Skin of body (tissue), 2 donors: ENCODE results near the gene AKAP11. TPM values are rescaled to one million over a fixed set of nuclear protein-coding genes. Genes with fewer than 3 reads are reported as not detected.

Experiments
- DNase-seq: peaks from one replicate; lab custom pipeline; 2025; lab: John Stamatoyannopoulos, UW
- total RNA-seq: library from RNA; depleted of rRNA; stranded (reverse); fragments of >200 nt; gene quantifications from one replicate; pipeline ENCODE4 v1.2.3, GENCODE V29; 2014

The AKAP11 gene
- total RNA-seq, 1 donor from 2014 or later = 28.7 TPM

DNA sequence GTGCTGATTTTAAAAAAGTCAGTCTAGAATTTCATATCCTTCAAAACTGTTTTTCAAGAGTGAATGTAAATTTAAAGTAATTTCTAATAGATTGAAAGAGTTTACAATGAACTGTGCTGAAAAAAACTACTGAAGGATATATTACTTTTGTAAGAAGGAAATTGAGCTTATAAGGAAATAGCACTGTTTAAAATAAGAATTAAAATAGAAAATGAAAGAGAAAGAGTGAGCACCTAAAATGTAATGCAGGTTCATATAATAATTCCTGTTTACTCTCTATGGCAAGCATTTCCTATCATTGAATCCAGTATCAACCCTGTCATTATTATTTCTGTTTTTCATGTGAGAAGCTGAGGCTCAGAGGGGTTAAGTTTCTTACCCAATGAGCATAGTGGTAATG lies 57.3 kb downstream of the AKAP11 start:
- DNase-seq = no peak

DNA sequence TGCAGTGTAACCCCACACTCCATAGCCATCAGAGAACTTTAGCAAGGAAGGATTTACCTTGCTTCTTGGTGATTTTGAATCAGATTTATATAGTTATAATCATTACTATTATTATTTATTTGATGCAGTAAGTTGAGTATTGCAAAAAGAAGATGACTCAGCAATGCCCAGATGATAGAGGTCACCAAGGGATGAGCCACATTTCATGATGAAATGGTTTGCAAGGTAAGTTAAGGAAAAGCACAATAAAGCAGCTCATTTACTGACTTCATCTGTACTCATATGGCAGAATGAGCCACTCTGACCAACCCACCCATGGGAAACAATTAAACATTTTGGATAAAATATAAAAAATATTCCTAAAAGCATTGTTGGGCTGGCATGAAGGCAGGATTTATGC lies 59.1 kb downstream of the AKAP11 start:
- no peak for DNase-seq

DNA sequence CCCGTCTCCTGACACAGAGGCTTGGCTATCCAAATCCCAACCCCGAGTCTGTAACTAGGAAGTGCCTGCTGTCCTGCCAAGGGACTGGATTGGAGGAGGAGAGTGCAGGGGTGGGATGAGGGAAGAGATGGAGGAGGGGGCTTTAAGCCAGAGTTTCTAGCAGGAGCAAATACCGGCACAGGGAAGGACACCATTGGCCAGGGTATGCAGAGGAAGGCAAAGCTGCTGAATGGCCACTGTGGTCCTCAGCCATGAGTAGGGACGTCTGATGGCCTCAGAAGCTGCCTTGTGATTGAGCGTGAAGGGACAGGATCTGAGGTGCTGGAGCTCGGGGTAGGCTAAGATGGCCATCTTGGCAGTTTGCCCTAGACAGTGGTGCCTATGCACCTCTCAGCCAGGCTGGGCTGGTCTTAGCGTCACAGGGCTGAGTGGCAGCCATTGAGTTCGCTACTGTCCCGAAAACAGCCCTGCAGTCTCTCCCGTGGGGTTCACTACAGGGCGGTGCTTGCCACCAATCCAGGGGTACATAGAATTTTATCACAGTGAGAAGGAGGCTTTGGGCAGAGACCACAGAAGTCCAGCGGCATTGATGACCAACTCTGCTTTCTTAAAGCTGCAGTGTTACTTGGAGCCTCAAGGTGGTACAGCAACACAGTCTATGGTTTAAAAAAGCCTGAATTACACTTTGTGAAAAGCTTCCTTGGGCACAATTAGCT lies 61.8 kb downstream of the AKAP11 start:
- DNase-seq = no peak

DNA sequence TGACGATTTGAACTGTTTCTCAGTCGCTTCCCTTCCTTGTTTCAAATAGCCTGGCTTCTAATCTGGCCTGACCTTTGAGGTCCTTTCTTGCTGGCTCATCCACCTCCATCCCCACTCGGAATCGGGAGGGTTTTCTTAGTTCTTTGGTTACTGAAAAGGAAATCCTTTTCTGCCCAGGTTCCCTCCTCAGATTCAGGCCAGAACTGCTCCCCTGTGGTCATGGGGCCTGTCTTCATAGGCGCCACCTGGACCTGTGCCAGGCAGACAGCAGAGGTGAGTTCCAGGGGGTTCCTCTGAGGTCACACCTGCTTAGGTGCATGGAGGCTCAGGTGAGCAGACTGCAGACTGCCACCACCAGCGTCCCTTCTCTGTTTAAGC lies 62.4 kb downstream of the AKAP11 start:
- no peak for DNase-seq

DNA sequence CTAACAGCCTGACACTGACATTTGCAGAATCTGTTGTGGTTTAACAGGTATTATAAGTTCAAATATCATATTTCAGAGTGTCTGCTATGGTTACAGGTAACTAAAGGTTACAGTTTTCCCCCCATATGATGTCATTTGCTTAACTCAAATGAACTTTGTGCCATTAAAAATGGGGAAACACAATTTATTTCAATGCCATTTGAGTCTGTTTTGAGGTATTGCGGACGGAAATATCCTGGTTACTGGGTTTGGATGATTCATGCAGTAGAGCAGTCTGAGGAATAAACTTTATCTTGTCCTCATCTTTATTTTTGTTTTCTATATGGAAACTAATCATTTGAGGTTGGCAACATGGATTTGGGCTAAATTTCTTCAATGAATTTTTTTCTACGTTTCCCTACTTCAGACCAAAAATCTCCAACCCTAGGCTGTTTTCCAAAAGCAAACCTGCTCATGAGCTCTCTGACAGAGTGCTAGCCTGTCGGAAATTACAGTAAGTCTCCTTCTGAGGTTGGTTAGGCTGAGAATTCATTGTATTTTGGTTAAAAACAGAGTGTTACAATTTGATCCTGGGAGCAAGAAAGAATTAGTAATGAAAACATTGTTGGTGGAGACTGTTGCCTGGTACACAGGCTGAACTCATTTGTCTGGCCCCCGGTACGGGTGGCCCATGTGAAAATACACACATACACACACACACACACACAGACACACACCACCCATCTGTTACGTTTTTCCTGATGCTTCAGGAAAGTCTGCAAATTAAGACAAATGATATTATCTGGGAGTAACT lies 66.1 kb downstream of the AKAP11 start:
- DNase-seq = no peak

DNA sequence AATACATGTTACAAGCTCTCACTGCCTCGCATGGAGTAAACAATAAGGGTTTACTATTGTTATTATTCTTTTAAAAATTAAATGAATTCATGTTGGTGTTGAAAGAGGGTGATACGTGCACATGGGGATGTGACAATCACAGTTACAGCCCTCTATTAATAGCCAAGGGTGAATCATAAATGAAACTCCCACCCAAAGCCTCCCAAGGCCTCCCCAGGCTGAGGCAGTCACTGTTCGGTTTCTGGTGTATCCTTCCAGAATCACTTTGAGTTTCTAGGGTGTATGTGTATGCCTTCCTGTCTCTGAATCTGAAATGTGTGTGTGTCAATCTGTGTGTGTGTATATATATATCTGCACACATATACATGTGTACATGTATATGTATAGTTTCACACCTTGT lies 73.4 kb downstream of the AKAP11 start:
- no peak for DNase-seq

DNA sequence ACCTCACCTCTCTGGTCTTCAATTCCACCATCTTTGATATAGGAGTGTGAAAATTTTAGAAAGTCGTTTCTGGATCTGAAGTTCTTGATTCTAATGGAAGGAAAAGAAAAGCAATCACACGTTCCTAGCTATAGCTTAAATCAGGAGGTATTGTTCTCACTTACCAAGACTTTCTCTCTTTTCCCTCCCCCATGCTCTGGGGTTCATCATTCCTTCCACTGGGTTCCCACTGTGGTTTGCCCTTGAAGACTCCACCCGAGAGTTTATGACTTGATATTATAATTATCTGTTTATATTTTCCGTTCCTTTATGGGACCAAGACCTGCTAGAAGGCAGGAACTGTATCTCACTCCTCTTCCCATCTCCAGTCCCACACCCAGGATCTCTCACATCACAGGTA lies 76.6 kb downstream of the AKAP11 start:
- DNase-seq = no peak

DNA sequence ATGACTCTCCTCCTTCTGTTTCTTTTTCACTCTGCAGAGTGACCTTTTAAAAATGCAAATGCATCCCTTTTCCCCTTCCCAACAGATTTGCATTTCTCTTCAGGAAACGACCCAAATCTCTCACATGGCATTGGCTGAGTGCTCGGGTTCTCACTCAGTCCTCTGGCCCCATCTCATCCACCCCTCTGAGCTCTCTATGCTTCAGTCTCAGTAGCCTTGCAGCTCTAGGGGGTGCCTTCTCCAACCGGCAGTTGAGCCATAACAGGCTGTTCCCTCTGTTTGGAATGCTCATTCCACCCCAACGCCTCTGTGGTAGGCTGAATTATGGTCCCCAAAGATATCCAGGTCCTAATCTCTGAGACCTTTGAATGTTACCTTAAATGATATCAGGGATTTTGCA lies 78.2 kb downstream of the AKAP11 start:
- DNase-seq = no peak

DNA sequence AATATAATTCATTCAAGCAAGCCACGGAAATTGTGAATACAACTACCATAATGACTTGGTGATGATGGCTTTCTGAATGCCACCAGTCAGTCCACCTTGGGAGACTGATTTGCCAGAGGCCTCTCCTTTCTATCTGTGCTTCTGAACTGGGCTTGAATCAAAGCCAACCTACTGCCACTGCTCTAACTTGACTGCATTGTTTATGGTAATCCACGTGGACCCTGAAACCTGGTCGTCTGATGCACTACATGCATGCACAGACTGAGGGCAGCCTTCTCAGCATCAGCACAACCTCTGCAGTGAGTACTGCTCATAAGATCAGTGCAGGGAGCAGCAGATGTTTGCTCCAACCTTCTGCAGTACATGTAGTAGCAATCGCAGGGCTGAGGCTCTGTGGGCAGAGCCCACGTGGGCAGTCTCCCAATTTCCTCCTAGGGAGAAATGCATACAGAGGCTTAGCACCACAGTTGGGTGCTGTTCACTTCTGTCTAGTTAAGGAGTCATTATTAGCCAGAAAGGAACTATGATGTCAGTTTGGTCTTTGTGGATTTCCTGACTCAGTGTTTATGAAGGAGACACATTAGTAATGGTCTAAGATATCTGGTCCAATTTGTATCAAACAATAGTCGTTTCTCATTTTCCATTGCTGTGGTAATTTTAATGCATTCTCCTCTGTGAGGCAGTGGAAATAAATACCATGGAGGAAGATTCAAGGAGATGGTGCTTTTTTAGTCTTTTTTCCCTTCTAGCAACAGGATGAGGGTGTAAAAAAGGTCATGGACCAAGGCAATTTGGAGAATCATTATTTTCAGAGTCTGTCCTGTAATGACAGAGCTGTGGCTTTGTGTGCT lies 82.5 kb downstream of the AKAP11 start:
- DNase-seq = no peak

DNA sequence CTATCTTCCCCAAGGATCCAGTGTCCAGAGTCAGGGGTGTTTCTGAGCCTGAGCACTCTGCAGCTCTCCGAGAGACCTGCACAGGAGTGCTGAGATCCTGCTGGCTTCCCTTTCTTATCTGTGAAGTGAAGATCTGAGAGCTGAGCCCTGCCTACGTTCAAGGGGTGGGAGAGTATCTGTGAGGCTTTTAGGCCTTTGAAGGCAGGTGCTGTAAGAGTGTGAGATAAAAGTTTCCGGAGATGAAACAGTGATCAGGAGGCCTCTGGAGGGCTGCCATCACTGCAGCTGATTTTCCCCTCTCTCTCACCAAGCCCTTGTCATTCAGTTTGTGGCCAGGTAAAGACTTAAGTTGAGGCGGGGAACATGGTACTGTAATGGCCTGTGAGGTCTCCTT lies 83.1 kb downstream of the AKAP11 start:
- no peak for DNase-seq

DNA sequence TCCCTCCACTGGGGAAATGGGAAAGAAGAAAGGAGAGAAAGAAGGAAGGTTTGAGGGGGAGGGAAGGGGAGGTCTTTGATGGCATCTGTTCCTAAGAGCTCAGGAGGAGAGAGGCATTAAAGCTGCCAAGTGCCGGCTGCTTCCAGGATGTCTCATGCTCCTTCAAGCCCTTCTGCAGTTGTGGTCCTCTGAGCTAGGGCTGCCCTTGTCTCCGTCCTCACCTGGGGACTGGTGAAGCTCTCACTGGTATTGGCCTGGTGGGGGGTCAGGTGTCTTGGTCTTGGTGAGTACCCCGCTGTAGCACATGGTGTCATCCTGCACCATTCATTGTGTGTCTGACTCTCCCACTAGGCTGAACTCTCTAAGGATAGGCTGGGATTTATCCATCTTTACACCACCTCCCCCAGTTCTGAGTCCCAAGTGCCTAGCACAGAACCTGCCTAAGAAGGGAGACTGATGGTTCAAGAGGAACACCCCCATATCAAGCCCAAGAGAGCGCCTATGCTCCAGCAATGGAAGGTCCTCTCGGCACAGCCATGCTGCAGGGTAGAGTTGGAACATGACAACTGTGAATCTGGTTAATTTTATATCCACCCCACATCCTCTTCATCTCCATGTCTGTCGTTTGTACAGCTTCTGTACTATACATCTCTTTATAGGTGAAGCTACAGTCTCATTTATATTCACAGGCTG lies 83.7 kb downstream of the AKAP11 start:
- DNase-seq = no peak

DNA sequence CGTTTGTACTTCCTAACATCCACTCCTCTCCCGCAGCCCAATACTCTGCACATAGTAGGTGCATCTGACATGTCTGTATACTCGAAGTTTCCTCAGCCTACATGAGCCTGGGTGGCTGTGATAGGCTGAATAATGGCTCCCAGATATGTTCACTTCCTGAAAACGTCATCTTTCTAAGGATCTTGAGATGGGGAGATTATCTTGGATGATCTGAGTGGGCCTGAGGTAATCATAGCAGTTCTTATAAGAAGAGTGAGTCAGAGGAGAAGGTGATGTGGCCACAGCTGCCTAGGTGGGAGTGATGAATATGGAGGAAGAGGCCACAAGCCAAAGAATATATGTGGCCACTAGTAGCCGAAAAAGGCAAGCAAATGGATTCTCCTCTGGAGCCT lies 84.2 kb downstream of the AKAP11 start:
- no peak for DNase-seq

DNA sequence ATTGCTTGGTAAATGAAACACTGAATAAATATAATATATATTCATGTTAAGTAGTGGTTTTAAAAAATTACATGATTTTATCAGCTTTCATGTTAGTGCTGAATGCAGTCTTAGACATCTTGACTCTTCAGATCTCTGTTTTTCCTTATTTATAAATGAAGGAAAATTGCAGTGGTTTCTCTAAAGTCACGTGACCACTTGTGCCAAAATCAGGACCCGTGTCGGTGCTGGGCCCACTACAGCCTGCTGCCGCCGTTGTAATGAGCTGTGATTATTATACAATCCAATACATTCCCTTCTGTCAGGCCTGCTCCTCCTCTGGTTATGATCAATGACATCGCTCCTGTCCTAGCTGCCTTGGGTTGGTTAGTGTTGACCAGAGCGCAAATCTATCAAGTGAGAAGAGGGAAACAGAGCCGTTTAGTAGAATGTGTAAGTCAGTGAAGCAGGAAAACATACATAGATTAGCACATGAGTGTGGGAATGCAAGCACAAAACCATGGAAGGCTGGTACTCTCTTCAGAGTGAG lies 88.2 kb downstream of the AKAP11 start:
- no peak for DNase-seq

DNA sequence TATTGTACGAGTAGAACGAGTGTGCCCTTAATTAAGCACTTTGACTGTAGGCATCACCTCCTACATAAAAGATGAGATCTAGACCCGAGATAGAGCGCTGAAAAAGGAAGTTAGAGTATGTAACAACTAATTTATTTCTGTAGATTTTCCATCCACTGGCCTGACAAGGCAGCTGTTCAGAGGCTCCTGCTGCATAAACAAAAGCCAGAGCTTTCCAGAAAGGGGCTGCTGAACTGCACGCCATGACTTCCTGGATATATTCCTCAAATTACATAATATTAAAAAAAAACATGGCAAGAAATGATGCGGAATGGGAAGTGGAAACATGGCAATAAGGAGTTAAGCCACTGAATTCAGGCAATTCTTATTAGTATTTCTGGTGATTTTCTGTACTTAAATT lies 89.7 kb downstream of the AKAP11 start:
- no peak for DNase-seq

DNA sequence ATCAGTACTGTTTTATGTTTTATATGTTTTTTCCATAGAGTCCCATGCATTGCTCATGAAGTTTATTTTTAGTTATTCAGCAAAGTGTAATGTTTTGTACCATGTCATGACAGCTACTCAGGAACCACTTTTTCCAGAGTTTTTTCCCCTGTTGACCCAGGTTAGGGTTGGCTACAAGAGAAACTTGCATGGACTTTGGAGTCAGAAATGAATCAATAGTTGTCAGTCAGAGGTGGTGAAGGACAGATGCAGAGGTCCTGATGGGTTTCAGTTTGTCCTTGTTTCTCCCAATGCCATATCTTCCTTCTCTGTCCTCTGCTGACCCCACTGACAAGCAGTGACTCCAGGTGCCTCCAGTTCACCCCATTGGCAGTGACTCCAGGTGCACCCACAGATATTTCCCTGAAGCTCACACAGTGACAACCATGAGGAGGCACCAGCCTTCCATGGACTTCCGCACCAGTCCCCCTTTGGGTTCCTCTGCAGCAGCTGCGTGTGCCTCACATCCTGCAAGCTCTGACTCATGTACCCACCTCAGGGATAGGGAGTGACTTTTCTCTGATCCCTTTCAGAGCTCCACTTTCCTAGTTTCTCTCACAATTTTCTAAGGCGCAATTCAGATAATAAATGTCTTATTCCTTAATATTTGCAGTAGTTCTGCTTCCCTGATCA lies 92.1 kb downstream of the AKAP11 start:
- no peak for DNase-seq

DNA sequence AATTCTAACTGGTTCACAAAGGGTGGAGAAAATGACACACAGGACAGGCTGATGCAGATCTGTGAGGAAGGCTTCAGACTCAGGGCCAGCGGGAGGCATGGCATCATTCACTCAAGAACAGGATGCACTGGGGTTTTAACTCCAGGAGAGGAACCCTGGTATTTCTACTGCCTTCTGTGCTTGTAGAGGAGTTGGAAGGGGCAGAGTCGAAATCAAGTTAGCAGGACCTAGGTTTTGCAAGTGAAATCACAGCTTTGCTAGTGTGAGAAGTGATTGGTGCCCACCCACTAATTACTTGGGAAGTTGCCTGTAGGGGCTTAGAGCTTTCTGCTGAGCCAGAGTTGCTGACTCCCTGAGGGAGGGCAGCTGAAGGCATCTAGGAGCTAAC lies 92.7 kb downstream of the AKAP11 start:
- DNase-seq = no peak

DNA sequence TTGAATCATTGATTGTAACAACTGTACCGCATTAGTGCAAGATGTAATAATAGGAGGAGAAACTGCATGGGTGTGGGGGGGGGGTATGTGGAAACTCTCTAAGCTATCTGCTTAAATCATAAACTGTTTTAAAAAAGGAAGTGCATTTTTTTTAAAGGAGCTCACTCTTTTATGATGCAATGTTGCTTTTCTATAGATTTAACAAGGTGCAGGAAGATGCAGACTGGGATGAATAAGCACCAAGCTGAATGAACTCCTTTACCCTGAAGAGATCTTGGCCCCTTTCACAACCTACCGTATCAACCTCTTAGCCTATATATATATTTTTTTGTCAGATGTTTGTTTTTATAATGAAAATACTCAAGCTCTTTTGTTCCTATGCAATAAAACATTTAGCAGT lies 95.9 kb downstream of the AKAP11 start:
- DNase-seq = no peak

DNA sequence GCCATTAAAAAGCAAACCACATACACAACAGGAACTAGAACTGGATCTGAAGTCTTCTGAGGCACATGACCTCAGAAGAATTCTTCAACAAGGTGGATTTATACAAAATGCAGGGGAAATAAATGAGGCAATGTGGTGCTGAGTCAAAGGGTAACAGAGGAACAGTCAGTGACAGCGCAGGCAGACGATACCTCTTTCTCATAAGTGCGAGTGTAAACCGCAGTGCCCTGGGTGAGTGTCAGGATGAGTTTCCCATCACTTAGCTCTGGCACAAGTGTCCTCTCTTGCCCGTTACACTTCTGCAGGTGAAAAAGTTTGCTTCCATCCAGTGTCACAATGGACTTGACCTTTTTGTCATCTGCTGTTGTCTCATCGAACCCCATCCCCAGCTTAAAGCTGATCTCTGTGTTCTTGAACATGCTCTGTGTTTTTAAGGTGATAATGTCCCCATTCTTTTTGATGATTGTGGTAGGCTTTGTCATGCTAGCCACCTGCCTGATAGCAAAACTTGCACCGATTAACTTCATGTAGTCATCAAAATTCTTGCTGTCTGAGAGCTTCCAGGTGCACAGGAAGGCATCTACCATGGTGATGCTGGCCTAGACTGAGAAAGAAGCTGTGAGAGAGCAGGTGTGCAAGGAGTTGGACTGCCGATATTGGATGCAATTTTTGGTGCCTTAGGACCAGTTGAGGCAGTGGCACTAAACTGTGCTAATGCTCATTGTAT lies 97.3 kb downstream of the AKAP11 start:
- DNase-seq = no peak

DNA sequence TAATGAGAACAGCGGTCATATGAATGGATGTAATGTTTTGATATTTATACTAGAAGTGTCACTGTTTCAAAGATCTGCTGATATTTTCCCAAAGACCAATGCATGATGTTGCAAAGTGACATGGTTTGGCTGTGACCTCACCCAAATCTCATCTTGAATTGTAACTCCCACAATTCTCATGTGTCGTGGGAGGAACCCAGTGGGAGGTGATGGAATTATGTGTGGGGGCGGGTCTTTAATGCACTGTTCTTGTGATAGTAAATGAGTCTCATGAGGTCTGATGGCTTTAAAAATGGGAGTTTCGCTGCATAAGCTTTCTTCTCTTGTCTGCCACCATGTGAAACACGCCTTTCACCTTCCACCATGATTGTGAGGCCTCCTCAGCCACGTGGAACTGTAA lies 98.3 kb downstream of the AKAP11 start:
- DNase-seq = no peak
